GM18498 (cell line): ENCODE results near the gene PCOLCE2.
A peak's percentile ranks its signal among the peaks of the same experiment; 100 is the strongest.

Source experiments
- ATAC-seq: cut with Tn5 transposase; IDR thresholded peaks from one replicate; pipeline ENCODE4 v1.9.1; 2021; ENCODE audit warnings: mild to moderate bottlenecking, moderate library complexity; ENCODE audit not compliant: unreplicated experiment

Gene PCOLCE2

GRCh38 chr3:142888481-142889211, at the start of gene PCOLCE2:
Gene PCOLCE2 (minus strand): TSS chr3:142889083. CDS start chr3:142888896, 187 bp downstream.
- ATAC-seq: peak; percentile 59

- no peak for ATAC-seq
Measured at GRCh38 chr3:142935963-142936362, 47.1 kb upstream of the PCOLCE2 start.

- ATAC-seq: no peak
Measured at GRCh38 chr3:142934887-142935269, 46.0 kb upstream of the PCOLCE2 start.

- ATAC-seq: no peak
Measured at GRCh38 chr3:142934128-142934886, 45.4 kb upstream of the PCOLCE2 start.

GRCh38 chr3:142931222-142931621, 42.3 kb upstream of the PCOLCE2 start:
- peak; percentile 94 for ATAC-seq

- ATAC-seq: no peak
Measured at GRCh38 chr3:142930463-142930862, 41.6 kb upstream of the PCOLCE2 start.

GRCh38 chr3:142929890-142930289, 41.0 kb upstream of the PCOLCE2 start:
- no peak for ATAC-seq

- peak; percentile 70 for ATAC-seq
Measured at GRCh38 chr3:142929109-142929508, 40.2 kb upstream of the PCOLCE2 start.

- ATAC-seq: no peak
Measured at GRCh38 chr3:142926368-142926944, 37.6 kb upstream of the PCOLCE2 start.

- no peak for ATAC-seq
Measured at GRCh38 chr3:142925140-142925539, 36.3 kb upstream of the PCOLCE2 start.

GRCh38 chr3:142923694-142924093, 34.8 kb upstream of the PCOLCE2 start:
- ATAC-seq: no peak

- ATAC-seq: no peak
Measured at GRCh38 chr3:142916605-142917004, 27.7 kb upstream of the PCOLCE2 start.

GRCh38 chr3:142915636-142916035, 26.8 kb upstream of the PCOLCE2 start:
- no peak for ATAC-seq

- no peak for ATAC-seq
Measured at GRCh38 chr3:142914286-142914811, 25.5 kb upstream of the PCOLCE2 start.

GRCh38 chr3:142913432-142913831, 24.5 kb upstream of the PCOLCE2 start:
- no peak for ATAC-seq

GRCh38 chr3:142912402-142913172, 23.7 kb upstream of the PCOLCE2 start:
- no peak for ATAC-seq

GRCh38 chr3:142910280-142910679, 21.4 kb upstream of the PCOLCE2 start:
- no peak for ATAC-seq

- ATAC-seq: no peak
Measured at GRCh38 chr3:142909282-142909681, 20.4 kb upstream of the PCOLCE2 start.

GRCh38 chr3:142907996-142908395, 19.1 kb upstream of the PCOLCE2 start:
- ATAC-seq: no peak

- peak; percentile 46 for ATAC-seq
Measured at GRCh38 chr3:142904639-142905436, 16.0 kb upstream of the PCOLCE2 start.
